Stimulated activated CD4-positive, alpha-beta T cell treated with anti-CD3 and anti-CD28 coated beads, Interleukin-4, amount 100 ng/mL, for 1 hour (primary cell): ENCODE data around the gene BMP7.
"Not testable (repeated sequence)": the region's sequence is repeated elsewhere in the genome, so short reads cannot be mapped to it uniquely, and the experiment has no call there.

Experiments
- DNase-seq: peaks from one replicate; pipeline ENCODE4 v3.0.0-alpha.2; 2020

BMP7 gene

GRCh38 chr20:57209413-57209812, 57.0 kb downstream of the BMP7 start:
- no peak for DNase-seq

- no peak for DNase-seq
Measured at GRCh38 chr20:57208198-57208597, 58.2 kb downstream of the BMP7 start.

DNA sequence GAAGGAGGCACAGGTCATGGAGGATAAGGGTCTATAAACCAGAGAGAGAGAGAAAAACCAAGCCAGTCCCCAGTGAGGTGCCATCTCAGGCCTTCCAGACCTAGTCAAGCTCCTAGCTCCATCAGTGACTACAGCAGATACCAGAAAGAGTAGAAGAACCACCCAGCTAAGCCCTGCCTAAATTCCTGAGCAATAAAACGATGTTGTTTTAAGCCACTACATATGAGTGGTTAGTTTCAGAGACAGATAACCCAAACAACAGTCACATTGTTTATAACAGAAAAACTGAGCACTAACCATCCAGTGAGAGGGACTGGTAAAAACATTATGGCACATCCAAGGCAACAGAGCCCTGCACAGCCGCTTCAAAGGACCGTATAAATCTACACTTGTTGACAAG, 59.2 kb downstream of the BMP7 start:
- no peak for DNase-seq

- DNase-seq: no peak
Measured at GRCh38 chr20:57205606-57206219, 60.7 kb downstream of the BMP7 start.

DNA sequence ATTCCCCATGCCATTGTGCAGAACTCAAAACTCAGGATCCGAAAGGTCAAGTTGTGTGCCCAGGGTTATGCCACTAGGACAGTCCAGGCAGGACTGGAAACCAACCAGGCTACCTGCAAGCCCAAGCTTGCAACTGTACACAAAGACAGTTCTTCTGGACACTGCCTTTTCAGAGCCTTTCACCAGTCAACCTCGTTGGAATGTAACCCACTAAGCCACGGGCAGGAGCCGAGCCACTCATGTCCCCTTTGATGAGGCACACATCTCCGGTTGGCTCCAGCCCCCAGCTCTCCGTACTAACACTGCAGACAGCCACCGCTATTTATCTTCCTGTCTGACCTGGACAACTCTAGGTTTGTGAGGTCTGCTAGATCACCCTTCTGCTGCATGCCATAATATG, 62.5 kb downstream of the BMP7 start:
- DNase-seq: no peak

DNA sequence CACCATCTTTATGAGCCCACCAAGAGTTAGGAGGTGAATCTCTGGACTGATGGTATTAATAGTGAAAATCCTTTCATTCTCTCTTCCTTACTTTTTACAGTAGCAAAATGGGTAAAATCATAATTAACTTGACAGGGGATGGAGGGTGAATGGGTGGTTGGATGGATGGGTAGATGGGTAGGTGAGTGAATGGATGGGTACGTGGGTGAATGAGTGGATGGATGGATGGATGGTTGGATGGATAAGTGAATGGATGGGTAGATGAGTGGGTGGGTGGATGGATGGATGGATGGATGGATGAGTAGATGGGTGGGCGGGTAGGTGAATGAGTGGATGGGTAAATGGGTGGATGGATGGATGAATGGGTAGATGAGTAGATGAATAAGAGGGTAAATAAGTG, 63.2 kb downstream of the BMP7 start:
- DNase-seq: no peak

- no peak for DNase-seq
Measured at GRCh38 chr20:57202309-57202708, 64.1 kb downstream of the BMP7 start.

DNA sequence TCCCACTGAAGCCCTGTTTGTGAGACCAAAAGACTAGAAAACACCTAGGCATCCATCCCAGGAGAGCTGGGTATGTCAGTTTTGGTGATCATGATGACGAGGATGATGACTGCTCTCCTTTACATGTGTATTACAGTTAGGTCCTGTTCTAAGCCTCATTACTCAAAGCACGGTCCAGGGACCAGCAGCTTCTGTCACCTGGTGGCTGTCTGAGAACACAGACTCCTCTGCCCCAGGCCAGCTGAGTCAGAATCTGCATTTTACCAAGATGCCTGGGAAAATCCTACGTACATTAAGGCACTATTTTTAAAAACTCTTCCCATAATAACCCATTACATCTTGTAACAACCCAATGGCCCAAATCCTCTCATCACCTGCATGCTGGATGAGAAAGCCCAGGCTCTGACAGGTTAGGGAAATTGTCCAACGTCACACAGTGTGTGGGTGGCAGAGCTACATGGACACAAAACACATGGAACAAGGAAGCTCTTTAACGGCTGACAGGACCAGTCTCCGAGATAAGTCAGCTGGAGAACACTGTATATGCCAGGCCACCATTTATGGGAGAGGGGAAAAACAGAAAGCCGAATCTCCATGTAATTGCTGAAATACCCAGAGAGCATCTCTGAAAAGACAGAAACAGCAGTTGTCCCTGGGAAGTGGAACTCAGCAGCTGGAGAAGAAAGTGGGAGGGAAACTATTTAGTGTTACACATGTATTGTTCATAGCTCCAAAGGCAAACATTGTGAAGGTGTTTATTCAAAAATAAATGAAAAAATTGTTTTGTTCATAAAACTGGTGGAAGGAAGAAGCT, 65.4 kb downstream of the BMP7 start:
- no peak for DNase-seq

DNA sequence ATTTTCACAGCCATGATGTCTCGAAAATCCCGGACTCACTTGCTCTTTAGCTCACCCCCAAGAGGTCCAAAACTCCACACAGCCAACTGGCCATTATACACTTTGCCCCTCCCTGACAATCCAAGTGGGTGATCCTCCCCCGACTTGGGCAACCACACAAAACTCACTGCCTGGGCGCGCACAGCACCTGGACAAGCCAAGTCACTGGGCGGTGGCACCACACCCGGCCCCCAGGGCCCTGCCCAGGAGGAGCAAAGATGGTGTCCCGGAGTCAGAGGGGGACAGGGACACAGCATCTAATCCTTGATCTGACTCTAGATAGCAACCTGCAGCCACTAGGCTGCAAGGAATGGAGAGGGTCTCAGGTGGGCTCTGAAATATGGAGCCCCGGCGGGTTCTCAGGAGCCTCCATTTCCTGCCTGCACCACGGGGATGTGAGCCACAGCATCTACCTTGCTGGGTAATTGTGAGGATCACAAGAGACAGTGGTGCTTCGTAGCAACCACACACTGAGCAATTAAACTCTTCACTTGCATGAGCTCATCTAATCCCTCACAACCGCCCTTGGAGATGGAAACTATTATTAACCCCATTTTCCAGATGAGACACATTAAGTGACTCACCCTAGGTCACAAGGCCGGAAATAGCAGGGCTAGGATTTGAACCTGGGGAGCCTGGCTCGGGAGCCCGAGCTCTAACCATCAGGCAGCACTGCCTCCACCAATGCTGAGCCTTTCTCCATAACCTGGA, 66.6 kb downstream of the BMP7 start:
- no peak for DNase-seq

DNA sequence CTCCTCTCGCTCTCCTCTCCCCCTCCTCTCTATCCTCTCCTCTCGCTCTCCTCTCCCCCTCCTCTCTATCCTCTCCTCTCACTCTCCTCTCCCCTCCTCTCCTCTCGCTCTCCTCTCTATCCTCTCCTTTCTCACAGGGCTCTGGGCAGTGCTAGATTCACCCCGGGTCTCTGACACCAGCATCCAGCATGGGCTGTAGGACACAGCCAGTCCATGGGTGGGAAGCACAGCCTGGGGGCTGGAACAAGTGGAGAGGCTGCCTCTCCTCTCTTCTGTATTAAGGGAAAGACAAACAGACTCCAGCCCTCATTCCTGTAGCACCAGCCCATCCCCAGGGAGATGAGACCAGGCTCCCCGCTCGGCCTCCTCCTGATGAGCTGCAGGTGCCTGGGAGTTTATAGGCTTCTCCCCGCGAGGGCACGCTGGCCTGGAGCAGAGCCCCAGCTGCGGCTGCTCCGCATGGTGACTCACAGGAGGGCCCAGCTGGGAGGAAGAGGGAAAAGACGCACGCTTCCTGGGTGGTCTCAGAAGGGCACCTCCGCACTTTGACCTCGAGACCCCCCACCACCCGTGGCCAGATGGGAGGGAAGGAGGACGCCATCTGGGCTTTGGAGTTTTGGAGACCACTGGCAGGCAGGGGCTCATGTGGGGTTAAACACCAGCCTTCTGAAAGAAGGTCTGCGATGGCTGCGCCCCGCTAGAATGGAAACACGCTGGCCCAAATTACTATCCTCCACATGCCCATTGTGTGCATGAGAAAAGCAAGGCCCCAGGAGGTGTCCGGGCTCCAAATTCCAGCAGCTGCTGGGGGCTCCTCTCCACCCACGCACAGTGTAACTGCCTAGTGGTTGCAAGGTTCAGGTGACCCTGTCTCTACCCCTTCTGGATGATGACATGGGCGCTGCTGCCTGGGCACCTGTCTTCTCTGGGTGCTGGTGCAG, 68.0 kb downstream of the BMP7 start:
- DNase-seq: no peak

DNA sequence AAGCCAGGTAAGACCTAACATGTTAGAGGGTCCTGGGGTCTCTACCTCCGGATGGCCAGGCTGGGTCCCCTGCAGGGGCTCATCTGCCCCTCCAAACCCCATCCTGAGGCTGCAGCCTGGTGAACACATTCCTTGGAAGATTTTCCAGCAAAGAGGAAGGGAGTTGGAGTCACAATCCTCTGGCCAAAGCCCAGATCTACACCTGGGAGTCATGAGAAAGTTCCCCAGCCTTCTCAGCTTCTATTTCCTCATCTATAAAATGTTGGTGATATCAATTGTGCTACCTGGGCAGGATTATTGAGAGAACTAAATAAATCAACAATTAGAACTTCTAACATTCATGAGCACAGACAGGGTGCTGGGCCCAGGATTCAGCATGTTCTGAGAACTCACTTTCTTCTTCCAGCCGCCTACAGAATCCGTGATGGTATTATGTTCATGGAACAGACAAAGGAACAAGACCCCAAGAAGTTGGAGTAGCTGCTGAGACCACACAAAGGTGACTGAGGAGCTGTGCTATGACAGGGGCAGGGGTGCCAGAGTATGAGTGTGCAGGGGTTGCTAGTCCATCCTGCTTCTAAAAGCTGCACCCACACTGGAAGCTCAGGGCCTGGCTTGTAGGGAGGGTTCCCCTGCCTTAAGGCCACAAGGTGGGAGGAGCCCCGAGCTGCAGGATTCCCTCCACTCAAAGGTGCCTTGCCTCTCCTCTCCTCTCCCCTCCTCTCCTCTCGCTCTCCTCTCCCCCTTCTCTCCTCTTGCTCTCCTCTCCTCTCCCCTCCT, 68.9 kb downstream of the BMP7 start:
- DNase-seq: no peak

- no peak for DNase-seq
Measured at GRCh38 chr20:57195469-57196100, 70.9 kb downstream of the BMP7 start.

- DNase-seq: no peak
Measured at GRCh38 chr20:57195023-57195422, 71.4 kb downstream of the BMP7 start.

DNA sequence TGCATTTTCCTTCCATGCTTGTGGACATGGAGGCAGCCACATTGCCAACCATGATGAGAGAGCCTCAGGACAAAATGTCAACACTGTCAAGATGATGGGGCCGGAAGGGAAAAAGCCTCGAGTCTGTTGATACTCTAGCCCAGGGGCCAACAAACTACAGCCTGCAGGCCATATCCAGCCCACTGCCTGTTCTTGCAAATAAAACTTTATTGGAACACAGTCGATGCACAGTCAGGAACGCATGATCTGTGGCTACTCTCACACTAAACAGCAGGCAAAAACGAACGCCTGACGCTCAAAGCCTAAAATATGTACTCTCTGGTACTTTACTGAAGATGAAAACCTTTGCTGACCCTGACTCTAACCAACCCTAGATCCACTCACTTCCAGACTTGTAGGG, 72.3 kb downstream of the BMP7 start:
- DNase-seq: no peak

DNA sequence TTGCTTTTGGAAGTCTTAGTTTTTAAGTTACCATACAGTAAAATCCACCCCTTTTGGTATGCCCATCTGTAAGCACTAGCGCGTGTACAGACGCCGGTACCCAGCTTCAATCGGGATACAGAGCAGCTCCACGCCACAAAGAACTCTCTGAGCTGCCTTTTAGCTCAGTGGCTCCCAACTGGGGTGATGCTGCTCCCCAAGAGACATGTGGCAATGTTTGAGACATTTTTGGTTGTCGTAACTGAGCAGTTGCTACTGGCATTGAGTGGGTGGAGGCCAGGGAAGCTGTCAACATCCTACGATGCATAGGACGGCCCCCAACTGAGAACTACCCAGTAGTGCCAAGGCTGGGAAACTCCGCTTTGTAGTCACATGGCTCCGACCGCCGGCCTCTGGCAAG, 73.3 kb downstream of the BMP7 start:
- no peak for DNase-seq

- no peak for DNase-seq
Measured at GRCh38 chr20:57192311-57192710, 74.1 kb downstream of the BMP7 start.

GRCh38 chr20:57191265-57191638, 75.2 kb downstream of the BMP7 start:
- DNase-seq: not testable (repeated sequence)

GRCh38 chr20:57190536-57191264, 75.7 kb downstream of the BMP7 start:
- no peak for DNase-seq

DNA sequence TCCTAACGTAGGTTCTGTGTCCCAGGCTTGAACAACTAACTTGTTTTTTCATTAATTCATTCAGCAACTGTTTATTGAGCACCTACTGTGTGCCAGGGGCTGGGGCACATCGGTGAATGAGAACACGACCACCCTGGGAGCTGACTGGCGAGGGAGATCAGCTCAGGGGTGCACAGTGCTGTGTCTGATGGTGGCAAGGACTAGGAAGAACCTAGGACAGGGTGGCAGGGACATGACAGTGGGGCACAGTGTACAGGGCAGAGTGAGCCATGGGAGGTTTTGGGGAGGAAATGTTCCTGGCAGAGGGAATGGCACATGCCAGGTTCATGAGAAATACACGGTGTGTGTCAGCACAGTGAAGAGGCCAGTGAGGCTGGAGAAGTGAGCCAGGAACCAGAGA, 76.7 kb downstream of the BMP7 start:
- no peak for DNase-seq

- no peak for DNase-seq
Measured at GRCh38 chr20:57188576-57189079, 77.8 kb downstream of the BMP7 start.

GRCh38 chr20:57188056-57188455, 78.4 kb downstream of the BMP7 start:
- DNase-seq: no peak
